A673 (cell line): ENCODE results near the gene WNT2B. TPM values are rescaled to one million over a fixed set of nuclear protein-coding genes. Genes with fewer than 3 reads are reported as not detected.

Experiments used
- BruUV-seq: library from RNA; stranded (reverse); fragments of 400-500 nt; replicated peaks from 2 replicates; lab custom pipeline; 2021; lab: Mats Ljungman, UMichigan
- CTCF ChIA-PET: fragments of 300-600 bp; sonication (Branson Sonifier 250); formaldehyde crosslinking; loops from one replicate; lab custom pipeline; 2022; ENCODE audit warnings: antibody characterized with exemption; lab: Charles Lee
- POLR2A ChIA-PET: fragments of 300-600 bp; sonication (Branson Sonifier 250); formaldehyde crosslinking; loops from one replicate; lab custom pipeline; 2022; ENCODE audit warnings: antibody characterized with exemption; ENCODE audit not compliant: low non-redundant PET; lab: Charles Lee
- DNase-seq: peaks from one replicate; pipeline ENCODE4 v3.0.0-alpha.2; 2015; ENCODE audit warnings: low spot score
- H3K27ac ChIP-seq: fragments of 200-600 bp; sonication (generic); 2 replicates; pipeline ENCODE4 v1.5.1; 2016; ENCODE audit warnings: mixed run types, low read depth, mild to moderate bottlenecking, mixed read lengths, antibody characterized with exemption, low read length; ENCODE audit not compliant: poor library complexity, severe bottlenecking
- H3K27me3 ChIP-seq: fragments of 200-600 bp; sonication (generic); replicated peaks from 2 replicates; pipeline ENCODE4 v1.6.1; 2017; ENCODE audit warnings: mixed run types, low read depth, mild to moderate bottlenecking, mixed read lengths, antibody characterized with exemption, low read length; ENCODE audit not compliant: insufficient read depth, poor library complexity
- H3K36me3 ChIP-seq: fragments of 200-600 bp; sonication (generic); 2 replicates; pipeline ENCODE4 v1.6.1; 2016; ENCODE audit warnings: mixed run types, mild to moderate bottlenecking, mixed read lengths, antibody characterized with exemption, low read length; ENCODE audit not compliant: insufficient read depth, poor library complexity, severe bottlenecking
- H3K4me1 ChIP-seq: fragments of 200-600 bp; sonication (generic); 2 replicates; pipeline ENCODE4 v1.6.1; 2017; ENCODE audit warnings: mixed run types, mild to moderate bottlenecking, mixed read lengths, antibody characterized with exemption, low read length; ENCODE audit not compliant: insufficient read depth, poor library complexity, severe bottlenecking
- H3K4me3 ChIP-seq: fragments of 200-600 bp; sonication (generic); 2 replicates; pipeline ENCODE4 v1.5.1; 2016; ENCODE audit warnings: low read depth, mixed run types, mild to moderate bottlenecking, mixed read lengths, low read length; ENCODE audit not compliant: poor library complexity, severe bottlenecking
- H3K9me3 ChIP-seq: fragments of 200-600 bp; sonication (generic); 2 replicates; pipeline ENCODE4 v1.6.1; 2016; ENCODE audit warnings: mixed run types, low read depth, mild to moderate bottlenecking, mixed read lengths, antibody characterized with exemption, low read length; ENCODE audit not compliant: poor library complexity, severe bottlenecking
- EZH2 ChIP-seq: fragments of 200-600 bp; sonication (generic); IDR thresholded peaks from 2 replicates; pipeline ENCODE4 v1.6.1; 2017; ENCODE audit warnings: borderline replicate concordance, low read depth, mild to moderate bottlenecking, mixed read lengths, antibody characterized with exemption, low read length; ENCODE audit not compliant: poor library complexity, severe bottlenecking
- intact Hi-C: fragments of 100-400 bp; cut with micrococcal nuclease; formaldehyde crosslinking; loops from one replicate; pipeline ENCODE4 v1.10.0; 2022; ENCODE audit not compliant: unreplicated experiment
- total RNA-seq: library from RNA; stranded (reverse); gene quantifications from 2 replicates; pipeline ENCODE4 v1.2.3, GENCODE V29; 2021
- TF ChIP-seq, protein P1 (sequence below): fragments of 300-800, 200-600 bp; sonication (generic); conservative IDR thresholded peaks from 2 replicates; pipeline ENCODE4 v1.5.1; 2017; ENCODE audit warnings: low read depth, mild to moderate bottlenecking, antibody characterized with exemption, low read length, moderate library complexity, mixed read lengths

The WNT2B gene
- total RNA-seq, 1 experiment from 2014 or later, result 0.32 TPM

DNA sequence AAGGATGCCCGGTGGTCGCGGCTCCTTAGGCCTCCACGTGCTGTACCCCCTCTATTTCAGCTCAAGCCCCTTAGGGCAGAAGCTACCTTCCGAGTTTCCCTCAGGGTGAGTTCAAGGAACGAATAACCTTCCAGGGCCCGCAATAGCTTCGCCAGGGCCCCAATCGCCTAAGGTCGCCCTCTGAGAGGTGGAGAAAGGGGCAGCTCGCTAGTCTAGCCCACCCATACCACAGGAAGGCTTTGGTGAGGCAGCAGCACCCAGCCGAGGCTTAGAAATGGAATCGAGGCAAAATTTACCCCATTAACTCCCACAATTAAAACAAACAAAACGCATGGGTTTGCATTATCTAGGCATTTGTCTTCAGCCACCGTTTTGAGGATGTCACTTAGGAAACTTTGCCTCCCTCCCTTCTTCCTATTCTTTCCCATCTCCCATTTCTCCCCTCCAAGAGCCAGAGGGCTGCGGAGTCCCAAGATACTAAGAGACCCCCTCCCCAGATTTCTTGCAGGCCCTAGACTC lies 954 bp downstream of the WNT2B start:
- Histone ChIP-seq H3K27me3 (peaks cover 19% of the 10 kb centered on the region), H3K9me3 (no peaks in the 10 kb centered on the region), H3K36me3 (no peaks in the 10 kb centered on the region), H3K4me3 (no peak overlapping the region), H3K4me1 (peaks cover 10% of the 10 kb centered on the region), H3K27ac (no peak overlapping the region)
- POLR2A ChIA-PET, result no interaction called here
- no TSS peak for BruUV-seq
- no peak for DNase-seq
- CTCF ChIA-PET, result no interaction called here
- TF ChIP-seq EZH2, result no peak
- TF ChIP-seq, protein P1, sequence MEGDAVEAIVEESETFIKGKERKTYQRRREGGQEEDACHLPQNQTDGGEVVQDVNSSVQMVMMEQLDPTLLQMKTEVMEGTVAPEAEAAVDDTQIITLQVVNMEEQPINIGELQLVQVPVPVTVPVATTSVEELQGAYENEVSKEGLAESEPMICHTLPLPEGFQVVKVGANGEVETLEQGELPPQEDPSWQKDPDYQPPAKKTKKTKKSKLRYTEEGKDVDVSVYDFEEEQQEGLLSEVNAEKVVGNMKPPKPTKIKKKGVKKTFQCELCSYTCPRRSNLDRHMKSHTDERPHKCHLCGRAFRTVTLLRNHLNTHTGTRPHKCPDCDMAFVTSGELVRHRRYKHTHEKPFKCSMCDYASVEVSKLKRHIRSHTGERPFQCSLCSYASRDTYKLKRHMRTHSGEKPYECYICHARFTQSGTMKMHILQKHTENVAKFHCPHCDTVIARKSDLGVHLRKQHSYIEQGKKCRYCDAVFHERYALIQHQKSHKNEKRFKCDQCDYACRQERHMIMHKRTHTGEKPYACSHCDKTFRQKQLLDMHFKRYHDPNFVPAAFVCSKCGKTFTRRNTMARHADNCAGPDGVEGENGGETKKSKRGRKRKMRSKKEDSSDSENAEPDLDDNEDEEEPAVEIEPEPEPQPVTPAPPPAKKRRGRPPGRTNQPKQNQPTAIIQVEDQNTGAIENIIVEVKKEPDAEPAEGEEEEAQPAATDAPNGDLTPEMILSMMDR, result no peak
- intact Hi-C loops, result no loop called here

- Histone ChIP-seq H3K27me3 (peaks cover 19% of the 10 kb centered on the region), H3K27ac (no peak overlapping the region), H3K36me3 (no peaks in the 10 kb centered on the region), H3K4me3 (no peak overlapping the region), H3K9me3 (no peaks in the 10 kb centered on the region), H3K4me1 (peaks cover 10% of the 10 kb centered on the region)
- intact Hi-C loops, result no loop called here
- no peak for DNase-seq
- no peak for TF ChIP-seq EZH2
- TF ChIP-seq, protein P1, result no peak
- no TSS peak for BruUV-seq
- ChIA-PET POLR2A (no interaction called here), CTCF (no interaction called here)
Observed at GRCh38 chr1:112510340-112510739, 1.6 kb downstream of the WNT2B start.

DNA sequence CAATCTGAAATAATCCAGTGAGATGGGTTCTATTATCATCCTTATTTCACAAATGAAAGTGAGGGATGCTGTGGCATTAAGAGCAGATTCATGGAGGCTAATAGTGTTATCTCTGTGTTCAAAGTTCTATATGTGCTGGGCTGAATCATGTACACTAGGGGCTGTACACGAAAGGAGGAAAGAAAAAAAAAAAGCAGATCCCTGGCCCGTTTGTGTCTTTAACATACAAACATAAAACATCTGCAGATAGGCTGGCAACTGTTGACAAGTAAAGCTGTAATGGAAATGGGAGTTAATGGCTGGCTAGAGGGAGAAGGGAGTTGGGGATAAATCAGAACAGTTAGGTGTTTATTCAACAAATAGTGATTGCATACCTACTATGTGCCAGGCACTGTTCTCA lies 3.1 kb downstream of the WNT2B start:
- peaks cover 10% of the 10 kb centered on the region for H3K4me1 ChIP-seq
- CTCF ChIA-PET, result no interaction called here
- no peak for DNase-seq
- no peak overlapping the region for H3K4me3 ChIP-seq
- POLR2A ChIA-PET, result no interaction called here
- peaks cover 19% of the 10 kb centered on the region for H3K27me3 ChIP-seq
- no peak overlapping the region for H3K27ac ChIP-seq
- no TSS peak for BruUV-seq
- H3K9me3 ChIP-seq, result no peaks in the 10 kb centered on the region
- H3K36me3 ChIP-seq, result no peaks in the 10 kb centered on the region
- intact Hi-C loops, result no loop called here
- TF ChIP-seq, protein P1, result no peak
- TF ChIP-seq EZH2, result no peak
